Heart right ventricle (tissue), 16 donors: ENCODE results near the gene CRYL1. TPM values are rescaled to one million over a fixed set of nuclear protein-coding genes. Genes with fewer than 3 reads are reported as not detected.
A peak's percentile ranks its signal among the peaks of the same experiment; 100 is the strongest.

ENCODE experiments used
- ATAC-seq, 8 donors: fragments of 200-7000 bp; cut with Tn5 transposase; one replicate each; pipeline ENCODE4 v1.9.1; 2020; ENCODE audit warnings: mild to moderate bottlenecking in 8 of 8, moderate library complexity in 8 of 8, moderate number of reproducible peaks in 1 of 8
- DNase-seq, 2 donors: peaks; one replicate each; pipeline ENCODE4 v3.0.0-alpha.2; 2020
- H3K27ac ChIP-seq, 10 donors: fragments of 200-600 bp; sonication (generic) in 2 of 10; one replicate each; pipeline versions ENCODE4 v1.5.0 to v1.8.0; 2020 to 2022; ENCODE audit warnings: mild to moderate bottlenecking in 3 of 10
- H3K27me3 ChIP-seq, 7 donors: fragments of 200-600 bp; one replicate each; pipeline ENCODE4 v1.8.0; 2021 to 2022; ENCODE audit warnings: mild to moderate bottlenecking in 2 of 7
- H3K36me3 ChIP-seq, 9 donors: fragments of 200-600 bp; sonication (generic) in 1 of 9; one replicate each; pipeline versions ENCODE4 v1.5.0 to v1.8.0; 2020 to 2022; ENCODE audit warnings: mild to moderate bottlenecking in 2 of 9
- H3K4me1 ChIP-seq, 9 donors: fragments of 200-600 bp; sonication (generic) in 1 of 9; one replicate each; pipeline versions ENCODE4 v1.5.0 to v1.8.0; 2020 to 2022; ENCODE audit warnings: mild to moderate bottlenecking in 4 of 9
- H3K4me3 ChIP-seq, 10 donors: fragments of 200-600 bp; sonication (generic) in 2 of 10; one replicate each; pipeline versions ENCODE4 v1.5.0 to v1.8.0; 2020 to 2022; ENCODE audit warnings: mild to moderate bottlenecking in 7 of 10, moderate library complexity in 2 of 10
- H3K9me3 ChIP-seq, 11 donors: fragments of 200-600 bp in 10 of 11; sonication (generic) in 2 of 11; one replicate each; pipeline versions ENCODE4 v1.5.0 to v1.8.0; 2013 to 2022; ENCODE audit warnings: mild to moderate bottlenecking in 2 of 11, control low read depth in 1 of 11, moderate library complexity in 1 of 11
- WGBS, 2 donors: extraction: QIAGEN DNeasy Blood & Tissue Kit; methylation state at CpG; one replicate each; pipeline ENCODE4 v1.1.7; 2013; ENCODE audit warnings: inconsistent platforms in 1 of 2; 5-methylcytosine and 5-hydroxymethylcytosine counted together
- intact Hi-C, 10 donors: fragments of 100-400 bp; cut with DNase I; formaldehyde crosslinking; loops; one replicate each; pipeline versions ENCODE4 v1.11.1 to v1.14.2; 2022
- polyA plus RNA-seq, 2 donors: library from polyadenylated mRNA; stranded (reverse); fragments of 200-250 nt; gene quantifications; one replicate each; pipeline ENCODE4 v1.2.3, GENCODE V29; 2013
- total RNA-seq, 10 donors: library from RNA; stranded (reverse); fragmentation: NEBNext Ultra II Directional in 3 of 10; extraction: Animal tissue kit (Norgen Biotek cat#: 25700) in 3 of 10; gene quantifications; one replicate each; pipeline versions ENCODE4 v1.2.1 to v1.2.4, GENCODE V29; 2021 to 2023
- TF ChIP-seq, protein P1 (sequence below), 9 donors: fragments of 200-600 bp; sonication (generic) in 2 of 9; IDR thresholded peaks; one replicate each; pipeline versions ENCODE4 v1.5.0 to v1.8.0; 2021 to 2022; ENCODE audit warnings: antibody characterized with exemption in 9 of 9, mild to moderate bottlenecking in 5 of 9, moderate library complexity in 1 of 9
- donor health status: Arrhythmogenic right ventricular cardiomyopathy.
- donor health status: ischemic (EF 13 %, LVEDD 7.1; RV severe dilation, severe dysfunction).
- donor health status: healthy with polysubstance abuse.
- donor health status: DM: no; HTN: yes; CAD: no.
- donor health status: DM: no; HTN: no; CAD: no.
- donor health status: ischemic (EF 25% LVEDD 6.9; RV normal size, moderate dysfunction).
- donor health status: ischemic (EF 25% LVEDD 5.7; RV mildly dilated, moderate dysfunction).
- donor health status: healthy.
- donor health status: DM: yes; HTN: yes; CAD: no.
- donor health status: Ischemic cardiomyopathy.
- donor health status: ischemic (EF 35%, LVEDD 5.7; RV mildly dilated, moderate dysfunction).
- donor health status: nonischemic (EF 11% LVEDD 7.7; RV severe dilation, severe dysfunction).
- donor health status: DM: yes; HTN: yes; CAD: no.
- donor health status: PGD.
- donor health status: ischemic (EF 29% LVEDD 5.4; RV normal size, mild dysfunction).
- donor health status: nonischemic (EF 23%, LVEDD 6.1; RV moderate dilation, normal function).

CRYL1 gene
- total and polyA plus RNA-seq, 12 donors, result 10.1 to 27.3 (median 23.2) TPM

- no peak for DNase-seq
- ATAC-seq, result no peak
- Histone ChIP-seq H3K9me3 (no peaks in the 10 kb centered on the region), H3K27me3 (no peaks in the 10 kb centered on the region), H3K36me3 (peaks cover 0 to 23% (median 0%) of the 10 kb centered on the region in 9 donors), H3K4me3 (no peak overlapping the region), H3K4me1 (peaks cover 0 to 19% (median 8%) of the 10 kb centered on the region in 9 donors), H3K27ac (no peak overlapping the region)
- TF ChIP-seq, protein P1, sequence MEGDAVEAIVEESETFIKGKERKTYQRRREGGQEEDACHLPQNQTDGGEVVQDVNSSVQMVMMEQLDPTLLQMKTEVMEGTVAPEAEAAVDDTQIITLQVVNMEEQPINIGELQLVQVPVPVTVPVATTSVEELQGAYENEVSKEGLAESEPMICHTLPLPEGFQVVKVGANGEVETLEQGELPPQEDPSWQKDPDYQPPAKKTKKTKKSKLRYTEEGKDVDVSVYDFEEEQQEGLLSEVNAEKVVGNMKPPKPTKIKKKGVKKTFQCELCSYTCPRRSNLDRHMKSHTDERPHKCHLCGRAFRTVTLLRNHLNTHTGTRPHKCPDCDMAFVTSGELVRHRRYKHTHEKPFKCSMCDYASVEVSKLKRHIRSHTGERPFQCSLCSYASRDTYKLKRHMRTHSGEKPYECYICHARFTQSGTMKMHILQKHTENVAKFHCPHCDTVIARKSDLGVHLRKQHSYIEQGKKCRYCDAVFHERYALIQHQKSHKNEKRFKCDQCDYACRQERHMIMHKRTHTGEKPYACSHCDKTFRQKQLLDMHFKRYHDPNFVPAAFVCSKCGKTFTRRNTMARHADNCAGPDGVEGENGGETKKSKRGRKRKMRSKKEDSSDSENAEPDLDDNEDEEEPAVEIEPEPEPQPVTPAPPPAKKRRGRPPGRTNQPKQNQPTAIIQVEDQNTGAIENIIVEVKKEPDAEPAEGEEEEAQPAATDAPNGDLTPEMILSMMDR (IDR thresholded peaks at IDR 0.05), result no peak
- intact Hi-C loops, result no loop called here
- WGBS, 2 donors, result 86 to 89% methylated on average over 11 of the region's 11 CpGs
These were observed 96.7 kb downstream of the CRYL1 start for GRCh38 chr13:20428666-20429644.

DNA sequence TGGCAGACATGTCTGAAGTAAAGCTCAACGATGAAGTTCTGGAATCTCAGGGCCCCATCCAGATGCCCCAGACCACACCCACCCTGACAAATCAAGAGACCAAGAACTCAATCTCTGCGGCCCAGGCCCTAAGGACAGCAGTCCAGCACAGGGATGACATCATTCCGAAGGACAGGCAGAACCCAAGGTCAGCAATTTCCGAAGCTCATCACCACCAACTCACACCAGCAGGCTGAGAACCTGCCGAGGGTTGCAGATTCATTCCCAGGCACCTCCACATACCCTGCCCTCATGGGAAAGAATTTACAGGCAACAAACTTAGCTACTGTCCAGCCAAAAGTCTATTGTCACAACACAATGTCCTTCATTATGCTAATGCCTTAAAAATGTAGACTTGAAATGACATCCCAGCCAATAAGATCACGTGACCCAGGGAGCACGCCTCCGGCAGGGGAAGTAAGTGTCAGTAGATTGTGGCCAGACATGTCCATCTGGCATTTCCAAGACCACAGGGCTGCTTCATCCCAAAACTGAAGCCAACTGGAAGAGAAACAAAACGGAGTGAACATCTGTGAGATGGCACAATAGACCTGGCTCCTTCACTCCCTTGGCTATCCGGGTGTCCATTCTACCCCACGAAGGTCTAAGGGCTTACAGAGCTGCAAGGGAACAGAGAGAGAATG lies 98.8 kb downstream of the CRYL1 start:
- Histone ChIP-seq H3K4me1 (peaks cover 0 to 19% (median 8%) of the 10 kb centered on the region in 9 donors), H3K36me3 (peaks cover 0 to 23% (median 0%) of the 10 kb centered on the region in 9 donors), H3K27me3 (no peaks in the 10 kb centered on the region), H3K9me3 (no peaks in the 10 kb centered on the region), H3K27ac (peak overlapping the region in 3 of 10 donors; percentile 10 to 66 (median 32)), H3K4me3 (no peak overlapping the region)
- WGBS, 2 donors, result 40 to 41% methylated on average over 11 of the region's 11 CpGs
- TF ChIP-seq, protein P1 (IDR thresholded peaks at IDR 0.05), result no peak
- DNase-seq (no peak), ATAC-seq (peak in 7 of 8 donors; percentile 20 to 66 (median 55))
- intact Hi-C loops, result no loop called here

DNA sequence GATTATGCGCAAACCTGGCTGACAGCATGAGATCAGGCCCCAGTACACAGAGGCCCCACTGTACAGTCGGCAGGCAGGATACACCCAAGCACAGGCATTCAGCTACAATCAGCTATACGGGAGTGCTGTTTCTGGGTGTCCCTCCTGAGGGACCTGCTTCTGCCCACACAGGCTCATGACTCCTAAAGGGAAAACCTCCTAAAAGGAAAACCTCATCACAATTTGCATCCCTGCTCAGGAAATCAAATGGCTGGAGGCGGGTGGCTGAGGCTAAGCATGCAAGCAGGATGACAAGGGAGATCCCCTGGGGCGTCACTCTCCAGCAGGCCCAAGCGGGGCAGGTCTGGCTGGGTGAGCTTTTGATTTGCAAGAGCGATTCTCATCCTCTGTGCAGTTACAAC lies 99.8 kb downstream of the CRYL1 start:
- Histone ChIP-seq H3K27ac (peak overlapping the region in 3 of 10 donors; percentile 10 to 66 (median 32)), H3K27me3 (no peaks in the 10 kb centered on the region), H3K4me3 (no peak overlapping the region), H3K36me3 (peaks cover 0 to 18% (median 0%) of the 10 kb centered on the region in 9 donors), H3K9me3 (no peaks in the 10 kb centered on the region), H3K4me1 (peaks cover 0 to 19% (median 8%) of the 10 kb centered on the region in 9 donors)
- intact Hi-C loops, result no loop called here
- TF ChIP-seq, protein P1 (IDR thresholded peaks at IDR 0.05), result no peak
- DNase-seq (no peak), ATAC-seq (no peak)
- WGBS, 2 donors, result 86 to 87% methylated on average over 7 of the region's 7 CpGs

GRCh38 chr13:20424949-20425348 lies 100.7 kb downstream of the CRYL1 start:
- DNase-seq (no peak), ATAC-seq (peak in 1 of 8 donors; percentile 21)
- no peaks in the 10 kb centered on the region for H3K9me3 ChIP-seq
- peaks cover 0 to 12% (median 0%) of the 10 kb centered on the region in 9 donors for H3K36me3 ChIP-seq
- H3K27ac ChIP-seq, result peak overlapping the region in 4 of 10 donors; percentile 7 to 66 (median 34)
- H3K27me3 ChIP-seq, result no peaks in the 10 kb centered on the region
- intact Hi-C loops, result no loop called here
- H3K4me1 ChIP-seq, result peaks cover 0 to 19% (median 8%) of the 10 kb centered on the region in 9 donors
- 88 to 90% methylated on average over 12 of the region's 12 CpGs for WGBS, 2 donors
- H3K4me3 ChIP-seq, result no peak overlapping the region
- TF ChIP-seq, protein P1 (IDR thresholded peaks at IDR 0.05), result no peak
